SK-N-SH treated with all-trans-retinoic acid at 6 μM for 48 hours (cell line): Measurements from ENCODE around the gene TRAT1.

Source experiments
- ATAC-seq: fragments of 200-7000 bp; cut with Tn5 transposase; 3 replicates; pipeline ENCODE4 v1.9.1; 2020; ENCODE audit warnings: mild to moderate bottlenecking, moderate library complexity
- ARNTL ChIP-seq: fragments of 450-650 bp; formaldehyde crosslinking; IDR thresholded peaks from 2 replicates; pipeline ENCODE4 v1.5.0; 2020; ENCODE audit warnings: low read depth, mild to moderate bottlenecking, moderate library complexity, borderline replicate concordance
- BACH2 ChIP-seq: fragments of 250-450 bp; sonication (Bioruptor Pico); IDR thresholded peaks from 2 replicates; pipeline ENCODE4 v1.9.0; 2021; ENCODE audit warnings: mild to moderate bottlenecking, borderline replicate concordance
- CREB5 ChIP-seq: fragments of 250-450 bp; sonication (Bioruptor Pico); IDR thresholded peaks from 2 replicates; pipeline ENCODE4 v1.5.1; 2020; ENCODE audit warnings: low read depth, mild to moderate bottlenecking, moderate library complexity
- CSDC2 ChIP-seq: fragments of 250-450 bp; sonication (Bioruptor Pico); IDR thresholded peaks from 2 replicates; pipeline ENCODE4 v1.5.0; 2020; ENCODE audit warnings: mild to moderate bottlenecking, moderate library complexity
- CSRNP3 ChIP-seq: fragments of 250-450 bp; sonication (Bioruptor Pico); IDR thresholded peaks from 2 replicates; pipeline ENCODE4 v1.5.1; 2021; ENCODE audit warnings: mild to moderate bottlenecking, moderate library complexity
- GLIS3 ChIP-seq: fragments of 250-450 bp; sonication (Bioruptor Pico); IDR thresholded peaks from 2 replicates; pipeline ENCODE4 v1.5.0; 2020; ENCODE audit warnings: mild to moderate bottlenecking, moderate library complexity
- OSR1 ChIP-seq: fragments of 250-450 bp; sonication (Bioruptor Pico); IDR thresholded peaks from 2 replicates; pipeline ENCODE4 v1.8.0; 2022; ENCODE audit warnings: moderate library complexity, mild to moderate bottlenecking, inconsistent platforms
- POU6F1 ChIP-seq: fragments of 250-450 bp; sonication (Bioruptor Pico); IDR thresholded peaks from 2 replicates; pipeline ENCODE4 v1.8.0; 2021; ENCODE audit warnings: low read depth, mild to moderate bottlenecking, moderate library complexity, borderline replicate concordance
- PPARA ChIP-seq: fragments of 250-450 bp; sonication (Bioruptor Pico); IDR thresholded peaks from 2 replicates; pipeline ENCODE4 v1.5.0; 2020; ENCODE audit warnings: mild to moderate bottlenecking, borderline replicate concordance
- RARB ChIP-seq: fragments of 250-450 bp; sonication (Bioruptor Pico); IDR thresholded peaks from 2 replicates; pipeline ENCODE4 v1.8.0; 2021; ENCODE audit warnings: mild to moderate bottlenecking, moderate library complexity
- TCF4 ChIP-seq: fragments of 250-450 bp; sonication (Bioruptor Pico); IDR thresholded peaks from 2 replicates; pipeline ENCODE4 v1.8.0; 2021; ENCODE audit warnings: mild to moderate bottlenecking, moderate library complexity, borderline replicate concordance
- TOX ChIP-seq: fragments of 250-450 bp; sonication (Bioruptor Pico); IDR thresholded peaks from 2 replicates; pipeline ENCODE4 v1.8.0; 2021; ENCODE audit warnings: mild to moderate bottlenecking, moderate library complexity, borderline replicate concordance
- ZC3H10 ChIP-seq: fragments of 250-450 bp; sonication (Bioruptor Pico); IDR thresholded peaks from 2 replicates; pipeline ENCODE4 v1.5.1; 2021; ENCODE audit warnings: mild to moderate bottlenecking, moderate library complexity
- ZFP30 ChIP-seq: fragments of 450-650 bp; formaldehyde crosslinking; IDR thresholded peaks from 2 replicates; pipeline ENCODE4 v1.5.0; 2022; ENCODE audit warnings: mild to moderate bottlenecking, moderate library complexity
- ZNF565 ChIP-seq: fragments of 450-650 bp; formaldehyde crosslinking; conservative IDR thresholded peaks from 2 replicates; pipeline ENCODE4 v1.5.0; 2020; ENCODE audit warnings: low read depth, mild to moderate bottlenecking, moderate library complexity
- ZNF70 ChIP-seq: fragments of 450-650 bp; formaldehyde crosslinking; IDR thresholded peaks from 2 replicates; pipeline ENCODE4 v1.5.0; 2020; ENCODE audit warnings: mild to moderate bottlenecking, moderate library complexity
- ZNF8 ChIP-seq: fragments of 450-650 bp; formaldehyde crosslinking; IDR thresholded peaks from 2 replicates; pipeline ENCODE4 v1.5.0; 2020; ENCODE audit warnings: mild to moderate bottlenecking, moderate library complexity
- TF ChIP-seq, protein P1 (sequence below): fragments of 250-450 bp; sonication (Bioruptor Pico); IDR thresholded peaks from 2 replicates; pipeline ENCODE4 v1.8.0; 2020; ENCODE audit warnings: mild to moderate bottlenecking, moderate library complexity, borderline replicate concordance

TRAT1 gene

GRCh38 chr3:108862865-108863798, 40.5 kb downstream of the TRAT1 start:
- TF ChIP-seq ZNF70 (CRISPR knock-in tag) (no peak), CREB5 (CRISPR knock-in tag) (no peak), ARNTL (no peak), TOX (CRISPR knock-in tag) (no peak), ZC3H10 (CRISPR knock-in tag) (no peak), ZNF565 (CRISPR knock-in tag) (no peak), RARB (CRISPR knock-in tag) (no peak), ZFP30 (CRISPR knock-in tag) (no peak), BACH2 (CRISPR knock-in tag) (no peak)
- TF ChIP-seq, all 23 proteins: peak for 0
- peak; percentile 97 for ATAC-seq

DNA sequence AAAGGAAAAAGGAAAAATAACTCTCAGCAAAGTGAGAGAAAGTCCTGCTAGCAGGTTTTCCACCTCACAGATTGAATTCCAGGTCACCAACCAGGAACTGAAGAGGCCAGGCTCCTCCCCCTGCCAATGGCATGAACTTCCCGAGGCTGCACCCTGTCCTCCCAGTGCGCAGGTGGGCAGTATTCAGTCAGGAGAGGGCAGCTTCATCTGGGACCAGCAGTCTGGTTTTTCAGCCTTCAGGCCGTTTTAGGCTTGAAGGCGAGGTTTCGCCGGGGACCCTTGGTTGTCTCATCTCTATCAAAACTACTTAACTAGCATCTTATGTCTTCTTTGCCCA, 41.2 kb downstream of the TRAT1 start:
- no peak for TF ChIP-seq ZFP30 (CRISPR knock-in tag)
- no peak for TF ChIP-seq RARB (CRISPR knock-in tag)
- TF ChIP-seq OSR1 (CRISPR knock-in tag), result no peak
- ATAC-seq, result peak; percentile 56

- TF ChIP-seq GLIS3 (CRISPR knock-in tag) (no peak), POU6F1 (CRISPR knock-in tag) (no peak), ARNTL (no peak), ZFP30 (CRISPR knock-in tag) (no peak), BACH2 (CRISPR knock-in tag) (no peak), ZNF70 (CRISPR knock-in tag) (no peak), CSRNP3 (no peak)
- TF ChIP-seq, protein P1, sequence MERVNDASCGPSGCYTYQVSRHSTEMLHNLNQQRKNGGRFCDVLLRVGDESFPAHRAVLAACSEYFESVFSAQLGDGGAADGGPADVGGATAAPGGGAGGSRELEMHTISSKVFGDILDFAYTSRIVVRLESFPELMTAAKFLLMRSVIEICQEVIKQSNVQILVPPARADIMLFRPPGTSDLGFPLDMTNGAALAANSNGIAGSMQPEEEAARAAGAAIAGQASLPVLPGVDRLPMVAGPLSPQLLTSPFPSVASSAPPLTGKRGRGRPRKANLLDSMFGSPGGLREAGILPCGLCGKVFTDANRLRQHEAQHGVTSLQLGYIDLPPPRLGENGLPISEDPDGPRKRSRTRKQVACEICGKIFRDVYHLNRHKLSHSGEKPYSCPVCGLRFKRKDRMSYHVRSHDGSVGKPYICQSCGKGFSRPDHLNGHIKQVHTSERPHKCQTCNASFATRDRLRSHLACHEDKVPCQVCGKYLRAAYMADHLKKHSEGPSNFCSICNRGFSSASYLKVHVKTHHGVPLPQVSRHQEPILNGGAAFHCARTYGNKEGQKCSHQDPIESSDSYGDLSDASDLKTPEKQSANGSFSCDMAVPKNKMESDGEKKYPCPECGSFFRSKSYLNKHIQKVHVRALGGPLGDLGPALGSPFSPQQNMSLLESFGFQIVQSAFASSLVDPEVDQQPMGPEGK (CRISPR knock-in tag), result no peak
- ATAC-seq, result no peak
These were observed 55.3 kb downstream of the TRAT1 start for GRCh38 chr3:108877901-108878300.

DNA sequence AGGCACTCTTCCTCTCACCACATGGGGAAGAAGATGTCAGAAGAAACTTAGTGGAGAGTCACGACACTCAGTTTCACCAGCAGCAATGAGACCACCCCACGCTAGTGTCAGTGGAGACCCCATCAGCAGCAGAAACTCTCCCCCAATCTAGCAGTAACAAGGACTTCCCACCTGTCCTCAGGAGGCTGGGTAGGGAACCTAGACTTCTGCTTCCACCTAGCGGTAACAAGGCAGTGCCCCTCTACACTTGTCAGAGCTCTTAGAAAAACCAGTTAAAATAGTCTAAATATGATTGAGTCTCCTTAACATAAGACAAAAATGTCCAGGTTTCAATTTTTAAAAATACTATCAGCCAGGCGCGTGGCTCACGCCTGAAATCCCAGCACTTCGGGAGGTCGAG, 57.3 kb downstream of the TRAT1 start:
- no peak for ATAC-seq

DNA sequence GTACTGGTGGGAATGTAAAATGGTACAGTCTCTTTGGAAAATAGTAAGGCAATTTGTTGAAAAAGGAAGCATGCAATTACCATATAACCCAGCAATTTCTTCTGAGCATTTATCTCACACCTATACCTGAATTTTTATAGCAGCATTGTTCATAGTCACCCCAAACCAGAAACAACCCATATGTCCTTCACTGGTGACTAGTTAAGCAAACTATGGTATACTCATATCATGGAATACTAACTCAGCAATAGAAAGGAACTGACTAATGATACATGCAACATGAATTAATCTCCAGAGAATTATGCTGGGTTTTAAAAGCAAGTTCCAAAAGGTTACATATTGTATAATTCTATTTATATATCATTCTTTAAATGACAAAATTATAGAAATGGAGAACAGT, 60.2 kb downstream of the TRAT1 start:
- no peak for ATAC-seq
- no peak for TF ChIP-seq PPARA (CRISPR knock-in tag)

More for the DNA sequence above, 57.3 kb downstream of the TRAT1 start:
- TF ChIP-seq ARNTL (no peak), PPARA (CRISPR knock-in tag) (no peak), ZNF8 (CRISPR knock-in tag) (no peak)

GRCh38 chr3:108883373-108883772, 60.8 kb downstream of the TRAT1 start:
- no peak for ATAC-seq
- TF ChIP-seq CSDC2 (CRISPR knock-in tag) (no peak), ZFP30 (CRISPR knock-in tag) (no peak), POU6F1 (CRISPR knock-in tag) (no peak), GLIS3 (CRISPR knock-in tag) (no peak), ARNTL (no peak), TCF4 (CRISPR knock-in tag) (no peak), CSRNP3 (no peak), RARB (CRISPR knock-in tag) (no peak), OSR1 (CRISPR knock-in tag) (no peak), TOX (CRISPR knock-in tag) (no peak)
